NCI-H2196 (cell line): ENCODE measurements around the gene KCNMA1.
A peak's percentile ranks its signal among the peaks of the same experiment; 100 is the strongest.

Experiments
- DNase-seq: peaks from one replicate; lab custom pipeline; 2025; ENCODE audit not compliant: unreplicated experiment; lab: John Stamatoyannopoulos, UW

The KCNMA1 gene

DNA sequence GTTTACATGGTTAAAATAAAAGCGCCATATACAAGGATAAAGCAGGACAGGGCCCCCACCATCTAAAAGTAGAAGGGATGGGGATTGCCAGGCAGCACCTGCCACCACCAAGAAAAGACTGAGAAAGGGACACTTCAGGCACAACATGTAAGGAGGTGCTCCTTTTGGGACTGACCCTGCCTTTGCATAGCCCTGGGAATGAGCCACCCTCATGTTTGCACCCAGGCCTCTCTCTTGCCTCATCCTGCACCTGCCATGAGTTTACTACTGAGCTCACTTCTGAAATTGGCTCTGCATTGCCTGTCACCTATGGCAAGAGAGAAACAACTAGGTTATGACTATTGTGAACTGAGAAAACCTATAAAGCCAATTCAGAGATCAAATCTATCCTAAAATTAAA, 489.7 kb downstream of the KCNMA1 start:
- DNase-seq, result no peak

DNA sequence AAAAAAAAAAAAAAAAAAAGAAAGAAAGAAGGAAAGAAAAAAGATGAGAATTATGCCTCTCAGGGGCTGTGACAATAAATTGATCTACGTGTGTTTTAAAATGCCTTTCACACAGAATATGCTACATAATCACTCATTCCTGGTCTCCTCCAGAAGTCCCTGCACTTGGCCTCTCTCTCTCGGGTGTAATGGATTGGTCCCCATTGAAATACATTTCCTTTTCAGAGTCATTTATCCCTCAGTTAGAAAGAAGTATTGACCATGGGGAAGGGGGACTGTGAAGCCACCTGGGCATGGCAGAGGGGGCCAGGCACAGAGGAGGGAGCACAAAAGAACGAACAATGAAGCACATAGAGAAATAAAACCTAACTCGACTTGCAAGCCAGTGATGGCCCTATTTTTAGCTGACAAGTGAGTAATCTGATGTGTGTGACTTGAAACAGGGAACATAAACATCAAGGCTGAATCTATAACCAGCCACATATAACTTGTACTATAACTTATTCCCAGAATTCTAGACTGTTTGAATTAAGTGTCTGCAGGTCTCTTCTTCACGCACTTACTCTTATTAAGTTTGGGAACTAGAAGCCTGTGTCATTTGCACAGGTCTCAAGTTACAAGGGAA, 490.8 kb downstream of the KCNMA1 start:
- DNase-seq, result no peak

DNA sequence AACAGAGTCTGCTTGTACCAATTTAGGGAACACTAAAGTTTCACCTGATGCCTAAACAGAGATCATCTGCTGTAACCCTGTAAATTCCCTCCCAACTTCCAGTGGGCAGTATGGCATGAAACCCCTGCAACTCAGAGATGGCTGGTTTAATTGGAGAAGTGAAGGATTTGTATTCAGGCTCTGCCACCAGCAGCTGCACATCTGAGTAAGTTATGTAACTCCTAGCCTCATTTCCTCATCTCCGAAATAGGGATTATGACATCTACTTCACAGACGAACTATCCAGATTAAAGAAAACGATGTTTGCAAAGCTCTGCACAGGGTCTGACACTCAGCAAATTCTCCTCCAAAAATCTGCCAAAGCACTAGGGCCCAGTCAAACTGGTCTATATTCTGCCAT, 493.0 kb downstream of the KCNMA1 start:
- no peak for DNase-seq

DNA sequence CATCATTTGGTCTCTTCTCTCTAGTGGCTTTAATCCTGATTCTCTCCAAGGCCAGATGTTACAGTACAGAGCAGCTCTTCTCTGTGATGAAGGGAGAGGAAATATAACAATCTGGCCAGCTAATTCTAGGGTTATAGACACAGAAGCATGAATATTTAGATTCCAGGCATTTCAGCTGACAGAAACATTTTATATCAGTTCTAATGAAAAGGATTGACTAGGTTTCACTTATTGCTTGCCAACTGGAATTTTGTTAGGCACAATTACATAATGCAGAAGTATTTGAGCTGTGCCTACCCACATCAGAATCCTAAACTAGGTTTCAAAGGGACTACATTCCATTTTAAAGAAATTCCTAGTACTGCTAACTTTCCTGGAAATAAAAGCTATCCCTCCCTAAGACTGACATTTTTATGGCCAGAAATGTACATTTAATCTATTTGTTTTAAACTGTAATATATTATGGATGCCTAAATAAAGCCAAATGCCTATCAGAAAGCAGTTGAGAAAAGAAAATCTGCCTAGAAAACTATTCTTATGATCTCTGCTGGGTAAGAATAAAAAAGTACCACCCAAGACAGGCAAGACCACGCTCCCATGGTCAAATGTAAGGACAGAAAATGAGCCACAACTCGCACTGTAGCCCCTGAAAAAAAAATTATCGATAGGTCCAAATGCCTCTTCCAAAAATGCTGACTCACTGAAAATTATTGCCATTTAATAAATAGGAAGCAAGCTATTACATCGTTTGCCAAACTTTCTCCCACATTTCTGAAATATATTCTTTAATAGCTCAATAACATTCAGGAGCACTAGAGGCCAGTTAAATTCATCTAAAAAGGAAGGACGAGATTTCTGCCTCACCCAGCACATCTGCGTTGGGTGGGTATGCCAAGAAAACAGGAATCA, 498.1 kb downstream of the KCNMA1 start:
- DNase-seq, result no peak

DNA sequence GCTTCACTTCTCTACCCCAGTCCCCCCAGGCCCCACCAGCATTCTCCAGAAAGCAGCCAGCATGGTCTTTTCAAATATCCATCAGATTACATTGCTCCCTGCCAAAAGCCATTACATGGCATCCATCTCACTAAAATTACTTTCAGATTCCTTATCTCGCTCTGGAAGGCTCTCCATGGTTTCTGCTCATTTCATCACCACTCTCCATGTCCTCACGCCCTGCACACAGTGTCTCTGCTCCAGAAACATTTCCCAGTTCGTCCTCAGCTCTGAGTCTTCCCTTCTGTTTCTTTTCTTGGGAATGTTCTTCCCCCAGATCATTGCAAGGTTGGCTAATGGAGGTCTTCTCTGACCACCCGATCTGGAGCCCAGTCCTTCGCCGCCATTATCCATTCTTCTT, 499.1 kb downstream of the KCNMA1 start:
- no peak for DNase-seq

DNA sequence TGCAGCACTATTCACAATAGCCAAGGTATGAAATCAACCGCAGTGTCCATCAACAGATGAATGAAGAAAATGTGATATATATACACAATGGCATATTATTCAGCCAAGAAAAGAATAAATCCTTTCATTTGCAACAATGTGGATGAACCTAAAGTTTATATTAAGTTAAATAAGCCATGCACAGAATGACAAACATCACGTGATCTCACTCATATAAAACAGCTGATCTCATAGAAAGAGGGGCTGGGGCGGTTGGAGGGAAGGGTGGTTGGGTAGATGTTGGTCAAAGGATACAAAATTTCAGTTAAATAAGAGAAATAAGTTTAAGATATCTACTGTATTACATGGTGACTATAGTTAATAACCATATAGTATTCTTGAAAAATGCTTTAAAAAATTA, 502.1 kb downstream of the KCNMA1 start:
- no peak for DNase-seq

DNA sequence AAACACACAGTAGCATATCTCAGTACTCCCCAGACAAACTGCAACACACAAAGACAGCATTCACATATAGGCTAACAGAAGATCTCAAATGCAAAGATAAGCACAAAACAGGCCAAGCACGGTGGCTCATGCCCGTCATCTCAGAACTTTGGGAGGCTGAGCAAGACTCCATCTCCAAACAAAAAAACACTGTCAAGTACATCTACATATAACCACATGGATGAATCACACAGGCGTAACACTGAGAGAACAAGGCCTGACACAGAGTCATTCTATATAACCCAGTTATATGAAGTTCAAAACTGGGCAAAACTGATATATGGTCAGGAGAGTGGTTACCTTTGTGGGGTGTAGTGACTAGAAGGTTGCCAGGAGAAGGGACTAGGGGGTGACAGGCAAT, 506.4 kb downstream of the KCNMA1 start:
- DNase-seq, result no peak

DNA sequence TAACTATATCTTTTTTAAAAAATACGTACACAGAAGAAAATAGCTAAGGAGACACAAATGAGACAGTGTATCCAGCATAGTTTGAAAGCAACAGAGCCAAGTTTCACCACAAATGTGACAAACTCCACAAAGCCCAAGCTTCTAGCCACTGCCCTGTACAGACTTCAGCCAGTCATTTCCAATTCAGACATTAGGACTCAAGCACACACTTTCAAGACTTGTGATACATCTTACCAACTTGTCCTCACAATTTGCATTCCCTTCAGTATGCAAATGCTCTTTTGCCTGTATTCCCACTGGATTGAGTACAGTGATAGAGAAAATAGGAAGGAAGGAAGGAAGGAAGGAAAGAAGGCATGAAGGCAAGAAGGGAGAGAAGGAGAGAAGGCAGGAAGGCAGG, 510.4 kb downstream of the KCNMA1 start:
- DNase-seq, result no peak

DNA sequence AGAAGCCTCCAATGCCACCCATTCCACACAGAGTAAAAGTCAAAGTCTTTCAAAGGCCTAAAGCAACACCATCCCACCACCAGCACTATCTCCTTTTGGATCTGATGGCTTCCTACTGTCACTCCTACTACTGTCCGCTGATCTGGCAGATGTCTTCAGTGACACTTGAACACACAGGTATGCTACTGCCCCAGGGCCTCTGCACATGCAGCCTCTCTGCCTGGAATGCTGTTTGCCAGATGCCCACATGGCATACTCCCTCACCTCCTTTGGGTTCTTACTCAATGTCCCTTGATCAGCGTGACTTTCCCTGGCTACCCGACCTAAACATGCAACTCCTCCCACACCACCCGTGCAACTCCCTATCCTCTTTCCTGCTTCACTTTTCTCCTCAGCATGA, 512.4 kb downstream of the KCNMA1 start:
- DNase-seq, result no peak

DNA sequence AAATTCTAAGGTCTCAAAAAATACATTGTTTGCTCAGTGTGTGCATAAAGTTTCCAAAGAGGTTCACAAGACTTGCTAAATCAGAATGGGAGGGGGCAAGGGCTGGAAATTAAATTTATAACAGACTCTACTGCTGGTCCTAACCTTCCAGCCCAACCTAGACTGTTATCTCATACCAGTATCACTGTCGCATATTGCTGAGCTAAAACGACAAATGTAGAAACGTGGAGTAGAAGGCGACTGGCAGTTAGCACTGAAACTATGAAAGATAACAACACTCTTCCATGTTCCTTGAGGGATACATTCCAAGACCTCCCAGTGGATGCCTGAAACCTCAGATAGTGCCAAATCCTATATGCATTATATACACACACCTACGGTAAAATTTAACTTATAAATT, 514.3 kb downstream of the KCNMA1 start:
- DNase-seq, result no peak

DNA sequence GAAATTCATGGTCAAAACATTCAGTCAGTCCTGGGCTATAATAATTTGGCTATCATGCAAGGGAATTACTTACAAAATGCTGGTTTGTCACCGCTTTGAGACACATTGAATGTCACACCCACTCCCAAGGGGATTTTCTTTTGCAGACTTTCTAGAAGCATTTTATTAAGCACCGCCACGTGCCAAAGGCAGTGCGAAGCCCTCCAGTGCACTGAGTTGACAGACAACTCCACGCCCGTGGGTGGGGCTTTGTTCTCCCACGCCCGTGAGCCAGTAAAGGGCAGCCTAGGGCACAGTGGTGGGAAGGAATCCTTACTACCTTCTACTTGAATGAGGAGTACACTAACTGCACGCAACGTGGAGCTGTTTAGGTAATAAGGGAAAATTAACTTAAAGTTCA, 515.8 kb downstream of the KCNMA1 start:
- no peak for DNase-seq

DNA sequence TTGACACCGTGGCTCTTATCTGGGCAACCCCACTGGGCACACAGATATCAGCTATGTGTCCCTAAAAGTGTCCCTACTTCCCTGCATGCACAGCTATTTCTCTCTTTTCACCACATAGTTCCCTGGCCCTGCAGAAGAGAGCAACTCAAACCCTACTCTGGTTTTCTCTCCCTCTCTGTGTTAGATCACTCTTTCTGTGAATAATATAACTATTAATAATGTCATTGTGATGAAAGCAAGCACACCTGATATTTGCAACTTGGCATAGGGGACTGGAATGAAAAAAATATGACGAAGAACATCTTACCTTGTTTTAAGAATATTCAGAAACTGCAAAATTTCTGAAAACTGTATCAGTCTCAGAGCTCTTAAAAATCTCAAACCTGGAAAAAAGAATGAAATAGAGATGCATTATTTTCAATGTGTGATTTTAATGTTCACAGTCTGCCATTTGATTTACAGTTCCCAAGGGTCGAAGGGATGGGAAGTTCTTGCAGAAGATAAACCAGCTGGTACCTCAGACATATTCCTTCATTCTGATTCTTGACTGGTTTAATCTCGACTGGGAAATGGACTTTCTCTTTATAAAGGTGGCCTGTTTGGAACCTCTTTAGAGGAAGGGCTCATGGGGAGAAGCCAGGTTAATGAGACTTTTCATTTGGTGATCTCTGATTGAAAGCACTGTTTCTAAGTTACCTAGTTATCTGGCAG, 516.8 kb downstream of the KCNMA1 start:
- no peak for DNase-seq

DNA sequence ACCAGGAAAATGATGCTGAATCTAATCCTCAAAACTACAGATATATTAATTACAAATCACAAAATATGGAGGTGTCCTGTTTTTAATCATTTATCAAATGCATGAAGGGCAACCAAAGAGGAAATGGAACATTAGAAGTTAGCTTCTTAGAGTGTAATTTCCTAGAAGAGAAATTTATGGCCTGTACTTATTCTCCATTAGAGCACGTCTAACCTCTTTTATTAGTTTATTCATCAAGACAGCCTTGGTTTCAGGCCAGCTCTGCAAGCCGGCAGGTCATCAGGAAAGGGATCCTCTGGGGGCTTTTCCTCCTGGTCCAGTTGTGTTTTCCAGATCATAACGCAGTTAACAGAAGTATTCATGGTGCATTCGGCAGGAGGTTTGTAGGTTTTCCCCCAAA, 517.6 kb downstream of the KCNMA1 start:
- no peak for DNase-seq

DNA sequence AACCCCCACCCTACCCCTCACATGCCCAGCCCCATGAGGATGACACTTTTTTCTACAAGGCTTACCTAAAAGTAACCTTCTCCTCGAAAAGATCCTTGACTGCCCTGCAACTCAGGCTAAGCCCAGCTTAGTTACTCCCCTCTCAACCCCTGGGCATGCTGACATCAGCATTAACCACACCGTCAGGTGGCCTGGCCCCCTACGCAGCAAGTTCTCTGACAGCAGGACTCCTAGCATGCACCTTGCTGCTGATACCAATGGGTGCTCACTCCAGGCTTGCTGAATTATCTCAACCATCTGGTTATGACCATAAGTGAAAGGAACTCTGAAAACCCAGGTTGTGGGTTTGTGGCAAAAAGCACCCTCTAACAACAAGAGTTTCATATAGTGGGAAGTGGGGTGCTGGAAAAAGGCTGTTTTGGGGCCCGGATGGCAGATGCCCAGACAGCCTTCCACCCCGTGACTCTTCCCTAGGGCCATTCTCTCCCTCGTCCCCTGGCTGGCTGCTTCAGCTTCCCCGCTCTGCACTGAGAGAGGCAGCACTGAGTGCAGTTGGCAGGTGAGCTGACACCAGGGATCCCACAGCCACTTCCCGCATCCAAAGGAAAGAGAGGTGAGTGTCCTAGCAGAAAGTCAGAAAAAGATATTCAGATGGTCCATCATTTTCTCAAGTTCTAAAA, 518.9 kb downstream of the KCNMA1 start:
- DNase-seq, result no peak

DNA sequence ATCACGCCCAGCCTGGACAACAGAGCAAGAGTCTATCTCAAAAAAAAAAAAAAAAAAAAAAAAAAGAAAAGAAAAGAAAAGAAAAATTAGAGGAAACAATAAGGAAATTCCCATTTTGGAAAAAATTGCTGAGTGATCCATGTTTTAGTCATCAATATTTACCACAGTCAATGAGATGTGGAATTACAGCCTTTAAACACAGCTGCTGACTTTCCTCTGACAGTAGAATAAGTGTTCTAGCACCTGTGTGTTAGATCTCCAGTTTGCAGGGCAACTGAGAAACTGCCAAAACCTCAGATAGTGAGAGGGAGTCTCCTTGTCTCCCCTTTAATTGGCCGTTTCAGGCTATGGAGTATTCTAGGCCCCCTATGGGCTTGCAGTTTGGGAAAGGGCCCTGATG, 520.1 kb downstream of the KCNMA1 start:
- no peak for DNase-seq

DNA sequence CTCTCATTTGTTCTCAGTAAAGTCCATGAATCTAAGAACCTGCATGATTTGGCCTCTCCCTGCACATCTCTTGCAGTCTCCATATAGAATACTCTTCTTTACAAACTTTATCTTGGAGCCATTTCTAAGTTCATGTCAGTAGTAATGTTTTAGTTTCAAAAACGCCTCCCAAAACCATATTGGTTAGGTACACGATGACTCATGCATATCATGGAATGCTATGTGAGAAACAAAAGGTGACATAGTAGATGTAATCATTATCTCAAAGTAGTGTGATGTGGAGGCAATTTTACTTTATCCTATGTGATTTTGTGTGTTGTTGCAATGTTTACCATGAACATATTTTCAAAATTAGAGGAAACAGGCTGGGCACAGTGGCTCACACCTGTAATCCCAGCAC, 520.7 kb downstream of the KCNMA1 start:
- no peak for DNase-seq

DNA sequence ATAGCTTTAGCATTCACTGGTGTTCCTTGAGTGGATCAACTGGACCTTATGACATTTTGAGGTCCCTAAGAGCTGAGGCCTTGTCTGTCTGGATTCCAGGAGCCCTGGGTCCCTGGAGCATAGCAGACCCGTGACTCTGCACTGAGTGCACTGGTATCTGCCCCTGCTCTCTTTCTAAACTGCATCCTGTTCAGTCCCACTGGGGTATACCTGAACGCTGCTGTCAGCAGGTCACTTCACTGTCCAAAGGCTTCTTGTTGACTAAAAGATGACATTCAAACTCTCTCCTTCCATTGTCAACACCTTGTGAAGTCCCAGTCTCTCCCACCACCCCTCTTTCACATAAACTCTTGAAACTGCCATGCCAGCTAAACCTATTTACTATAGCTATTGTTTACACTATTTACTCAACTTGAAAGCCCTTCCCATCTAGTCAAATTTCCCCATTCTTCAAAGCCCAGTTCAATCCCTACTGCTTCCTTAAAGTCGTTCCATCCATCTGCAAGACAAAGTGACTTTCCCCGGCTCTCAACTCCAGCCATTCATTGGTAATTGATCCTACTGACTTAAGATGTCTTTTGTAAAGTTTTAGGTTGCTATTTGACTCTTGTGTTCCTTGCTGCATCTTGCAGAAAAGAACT, 523.3 kb downstream of the KCNMA1 start:
- no peak for DNase-seq

DNA sequence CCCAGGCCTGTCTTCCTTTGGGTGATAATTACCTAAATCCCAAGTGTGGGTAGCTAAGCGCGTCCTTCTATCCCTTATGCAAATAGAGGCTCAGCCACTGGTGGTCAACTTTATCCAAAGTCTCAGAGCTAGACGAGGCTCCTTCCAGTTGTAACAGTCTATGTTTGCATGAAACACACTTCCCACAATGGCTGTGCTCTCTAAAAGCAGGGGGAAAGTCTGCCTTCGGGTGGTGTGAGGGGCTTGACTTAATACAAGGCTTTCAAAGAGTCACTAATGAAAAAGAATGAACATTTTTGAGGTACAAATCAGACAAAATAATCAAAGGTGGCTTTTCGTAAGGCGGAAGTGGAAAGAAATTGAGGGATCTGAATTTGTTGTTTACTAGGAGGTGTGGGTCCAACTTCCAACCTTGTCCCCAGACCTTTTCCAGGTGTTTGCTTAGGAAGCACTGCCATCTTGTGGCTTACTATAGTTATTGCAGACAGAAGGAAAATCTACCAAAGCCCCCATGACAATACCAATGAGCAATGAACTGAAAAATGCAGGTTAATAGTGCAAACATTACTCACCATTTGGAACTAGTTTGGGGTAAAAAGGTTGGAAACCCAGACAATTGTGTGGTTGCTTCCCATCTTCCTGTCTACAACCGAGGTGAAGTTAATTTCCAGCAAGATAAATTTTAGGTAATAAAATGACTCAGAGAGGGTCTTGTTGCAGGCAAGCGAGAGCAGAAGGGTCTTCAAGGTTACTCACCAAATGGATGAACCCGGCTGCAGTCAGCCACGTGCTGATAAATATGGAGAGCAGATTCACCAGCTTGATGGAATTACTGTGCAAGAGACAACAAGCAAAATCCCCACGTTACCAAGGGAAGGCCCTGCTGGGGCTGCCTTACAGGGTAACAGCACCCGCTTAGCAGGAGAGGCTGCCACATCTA, 525.7 kb downstream of the KCNMA1 start:
- peak; percentile 5 for DNase-seq

DNA sequence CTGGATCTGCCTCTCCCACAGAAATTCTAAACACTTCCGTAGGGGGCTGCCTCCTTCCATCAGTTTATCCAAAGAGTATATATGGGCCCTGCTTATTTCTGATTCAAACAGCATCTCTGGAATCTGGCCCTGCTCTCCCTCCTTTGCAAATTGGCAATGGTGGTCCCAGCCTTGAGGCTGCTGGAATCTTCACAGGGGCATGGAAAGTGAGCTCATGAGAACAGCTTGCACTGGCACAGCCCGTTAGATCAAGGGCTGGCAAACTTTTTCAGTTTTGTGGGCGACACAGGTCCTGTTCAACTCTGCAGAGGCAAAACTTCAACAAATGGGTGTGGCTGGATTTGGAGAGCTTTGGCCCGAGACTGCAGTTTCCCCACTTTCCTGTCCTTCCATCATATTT, 526.9 kb downstream of the KCNMA1 start:
- DNase-seq, result no peak
